Measurements from ENCODE around the gene SLC1A7.

Gene SLC1A7

DNA sequence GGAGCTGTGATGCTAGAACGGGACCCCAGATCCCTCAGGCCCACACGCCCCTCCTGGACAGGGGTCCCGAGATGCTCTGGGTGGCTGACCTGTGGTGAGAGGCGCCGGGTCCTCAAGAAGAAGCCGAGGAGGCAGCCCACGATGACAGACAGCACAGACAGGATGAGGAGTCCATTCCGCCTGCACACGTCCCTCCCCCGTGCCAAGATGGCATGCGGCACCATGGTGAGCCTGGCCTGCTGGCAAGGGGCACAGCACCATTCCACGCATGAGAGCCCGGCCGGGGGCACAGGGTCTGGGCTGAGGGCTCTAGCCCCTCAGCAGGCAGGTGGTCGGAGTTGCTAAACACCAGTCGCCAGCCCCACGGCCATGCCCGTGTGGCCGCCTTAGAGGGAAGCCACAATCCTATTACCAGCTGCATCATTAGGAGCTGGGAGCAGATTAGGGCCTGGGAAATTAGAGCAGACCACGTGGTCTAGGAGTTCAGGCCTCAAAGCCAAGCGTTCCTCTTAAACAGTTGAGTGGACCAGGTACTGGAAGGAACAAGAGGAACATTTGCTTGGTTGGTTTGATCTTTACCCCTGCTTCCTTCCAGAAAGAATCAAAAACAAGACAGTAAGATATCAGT is at the start of gene SLC1A7:
Gene SLC1A7 (minus strand): TSS at position 413 of the 628 bp plus-strand sequence. CDS start 189 bp downstream, at position 224.
- TF ChIP-seq NFIC (IDR thresholded peaks at IDR 0.05) (no peak), YY1 (IDR thresholded peaks at IDR 0.05; ENCODE audit: low read depth) (no peak), TAF1 (IDR thresholded peaks at IDR 0.05; ENCODE audit: low read depth) (no peak), CEBPB (IDR thresholded peaks at IDR 0.05) (no peak), ZBTB7A (IDR thresholded peaks at IDR 0.05; ENCODE audit: low read depth) (no peak), TCF12 (IDR thresholded peaks at IDR 0.05; ENCODE audit: low read depth) (no peak), CREB1 (IDR thresholded peaks at IDR 0.05; ENCODE audit: low read depth) (no peak), EP300 (IDR thresholded peaks at IDR 0.05; ENCODE audit: borderline replicate concordance) (no peak), RAD21 (IDR thresholded peaks at IDR 0.05; ENCODE audit: low read depth) (no peak)
- TF ChIP-seq, protein P1, sequence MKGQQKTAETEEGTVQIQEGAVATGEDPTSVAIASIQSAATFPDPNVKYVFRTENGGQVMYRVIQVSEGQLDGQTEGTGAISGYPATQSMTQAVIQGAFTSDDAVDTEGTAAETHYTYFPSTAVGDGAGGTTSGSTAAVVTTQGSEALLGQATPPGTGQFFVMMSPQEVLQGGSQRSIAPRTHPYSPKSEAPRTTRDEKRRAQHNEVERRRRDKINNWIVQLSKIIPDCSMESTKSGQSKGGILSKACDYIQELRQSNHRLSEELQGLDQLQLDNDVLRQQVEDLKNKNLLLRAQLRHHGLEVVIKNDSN (IDR thresholded peaks at IDR 0.05) = no peak
- TF ChIP-seq, protein P2, sequence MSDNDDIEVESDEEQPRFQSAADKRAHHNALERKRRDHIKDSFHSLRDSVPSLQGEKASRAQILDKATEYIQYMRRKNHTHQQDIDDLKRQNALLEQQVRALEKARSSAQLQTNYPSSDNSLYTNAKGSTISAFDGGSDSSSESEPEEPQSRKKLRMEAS (IDR thresholded peaks at IDR 0.05) = no peak
- TF ChIP-seq, protein P3, sequence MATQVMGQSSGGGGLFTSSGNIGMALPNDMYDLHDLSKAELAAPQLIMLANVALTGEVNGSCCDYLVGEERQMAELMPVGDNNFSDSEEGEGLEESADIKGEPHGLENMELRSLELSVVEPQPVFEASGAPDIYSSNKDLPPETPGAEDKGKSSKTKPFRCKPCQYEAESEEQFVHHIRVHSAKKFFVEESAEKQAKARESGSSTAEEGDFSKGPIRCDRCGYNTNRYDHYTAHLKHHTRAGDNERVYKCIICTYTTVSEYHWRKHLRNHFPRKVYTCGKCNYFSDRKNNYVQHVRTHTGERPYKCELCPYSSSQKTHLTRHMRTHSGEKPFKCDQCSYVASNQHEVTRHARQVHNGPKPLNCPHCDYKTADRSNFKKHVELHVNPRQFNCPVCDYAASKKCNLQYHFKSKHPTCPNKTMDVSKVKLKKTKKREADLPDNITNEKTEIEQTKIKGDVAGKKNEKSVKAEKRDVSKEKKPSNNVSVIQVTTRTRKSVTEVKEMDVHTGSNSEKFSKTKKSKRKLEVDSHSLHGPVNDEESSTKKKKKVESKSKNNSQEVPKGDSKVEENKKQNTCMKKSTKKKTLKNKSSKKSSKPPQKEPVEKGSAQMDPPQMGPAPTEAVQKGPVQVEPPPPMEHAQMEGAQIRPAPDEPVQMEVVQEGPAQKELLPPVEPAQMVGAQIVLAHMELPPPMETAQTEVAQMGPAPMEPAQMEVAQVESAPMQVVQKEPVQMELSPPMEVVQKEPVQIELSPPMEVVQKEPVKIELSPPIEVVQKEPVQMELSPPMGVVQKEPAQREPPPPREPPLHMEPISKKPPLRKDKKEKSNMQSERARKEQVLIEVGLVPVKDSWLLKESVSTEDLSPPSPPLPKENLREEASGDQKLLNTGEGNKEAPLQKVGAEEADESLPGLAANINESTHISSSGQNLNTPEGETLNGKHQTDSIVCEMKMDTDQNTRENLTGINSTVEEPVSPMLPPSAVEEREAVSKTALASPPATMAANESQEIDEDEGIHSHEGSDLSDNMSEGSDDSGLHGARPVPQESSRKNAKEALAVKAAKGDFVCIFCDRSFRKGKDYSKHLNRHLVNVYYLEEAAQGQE (IDR thresholded peaks at IDR 0.05; ENCODE audit: low read depth) = no peak

DNA sequence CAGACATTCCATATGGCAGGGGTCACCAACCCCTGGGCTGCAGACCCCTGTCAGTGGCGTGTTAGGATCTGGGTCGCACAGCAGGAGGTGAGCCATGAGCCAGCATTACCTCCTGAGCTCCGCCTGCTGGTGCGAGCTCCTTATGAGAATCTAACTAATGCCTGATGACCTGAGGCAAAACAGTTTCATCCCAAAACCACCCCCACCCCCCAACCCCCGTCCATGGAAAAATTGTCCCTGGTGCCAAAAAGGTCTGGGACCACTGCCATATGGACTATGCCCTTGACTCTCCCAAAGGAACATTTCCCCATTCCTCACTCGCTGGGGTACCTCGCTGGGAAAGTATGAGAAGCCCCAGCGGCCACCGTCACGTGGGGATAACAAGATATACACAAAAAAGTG is 47.8 kb upstream of the SLC1A7 start:
- TF ChIP-seq TEAD4 (IDR thresholded peaks at IDR 0.05) (no peak), TCF12 (IDR thresholded peaks at IDR 0.05; ENCODE audit: low read depth) (no peak), FOXM1 (IDR thresholded peaks at IDR 0.05; ENCODE audit: borderline replicate concordance, low read depth) (no peak), RAD21 (IDR thresholded peaks at IDR 0.05; ENCODE audit: low read depth) (no peak), CREB1 (IDR thresholded peaks at IDR 0.05; ENCODE audit: low read depth) (no peak), NFIC (IDR thresholded peaks at IDR 0.05) (no peak), ZBTB7A (IDR thresholded peaks at IDR 0.05; ENCODE audit: low read depth) (no peak)
- TF ChIP-seq, protein P1 (IDR thresholded peaks at IDR 0.05) = no peak
- TF ChIP-seq, protein P3 (IDR thresholded peaks at IDR 0.05; ENCODE audit: low read depth) = no peak

DNA sequence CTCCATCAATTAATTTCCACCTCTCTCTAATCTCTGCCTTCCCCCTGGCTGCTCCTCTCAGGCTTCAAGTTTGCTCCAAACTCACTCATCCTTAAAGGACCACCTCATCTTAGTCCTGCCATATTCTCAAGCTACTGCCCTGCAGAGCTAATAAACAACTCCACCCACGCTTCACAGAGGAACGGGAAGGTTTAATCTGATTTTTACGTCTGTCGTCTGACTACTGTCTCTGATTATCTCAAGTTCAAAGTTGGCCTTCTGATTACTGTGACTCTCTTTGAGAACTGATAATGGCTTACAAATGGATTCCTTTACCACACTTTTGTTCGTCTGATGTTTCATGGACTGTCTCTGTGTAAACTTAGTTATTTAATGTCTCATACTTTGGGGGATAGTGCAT is 46.6 kb upstream of the SLC1A7 start:
- no peak for TF ChIP-seq TAF1 (IDR thresholded peaks at IDR 0.05; ENCODE audit: low read depth)

DNA sequence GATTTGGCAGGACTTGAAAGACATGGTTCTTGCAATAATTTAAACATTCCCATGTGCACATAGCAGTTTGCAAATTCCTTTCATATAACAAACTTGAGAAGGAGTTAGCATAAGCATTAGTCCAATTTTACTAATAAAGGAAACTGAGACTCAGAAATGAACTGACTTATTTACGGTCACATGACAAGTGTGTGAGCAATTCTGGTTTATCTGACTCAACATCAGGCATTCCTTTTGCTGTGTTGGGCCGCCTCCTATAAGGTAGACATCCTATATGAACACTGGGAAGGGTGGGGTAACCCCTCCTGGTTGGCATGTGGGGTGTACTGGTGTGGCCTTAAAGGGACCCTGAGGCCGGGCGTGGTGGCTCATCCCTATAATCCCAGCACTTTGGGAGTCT is 45.7 kb upstream of the SLC1A7 start:
- TF ChIP-seq, protein P2 (IDR thresholded peaks at IDR 0.05) = no peak
- no peak for TF ChIP-seq CREB1 (IDR thresholded peaks at IDR 0.05; ENCODE audit: low read depth)
- TF ChIP-seq RAD21 (IDR thresholded peaks at IDR 0.05; ENCODE audit: low read depth) = no peak
- no peak for TF ChIP-seq TEAD4 (IDR thresholded peaks at IDR 0.05)
- no peak for TF ChIP-seq YY1 (IDR thresholded peaks at IDR 0.05; ENCODE audit: low read depth)
- no peak for TF ChIP-seq ZBTB7A (IDR thresholded peaks at IDR 0.05; ENCODE audit: low read depth)
- TF ChIP-seq TAF1 (IDR thresholded peaks at IDR 0.05; ENCODE audit: low read depth) = no peak

DNA sequence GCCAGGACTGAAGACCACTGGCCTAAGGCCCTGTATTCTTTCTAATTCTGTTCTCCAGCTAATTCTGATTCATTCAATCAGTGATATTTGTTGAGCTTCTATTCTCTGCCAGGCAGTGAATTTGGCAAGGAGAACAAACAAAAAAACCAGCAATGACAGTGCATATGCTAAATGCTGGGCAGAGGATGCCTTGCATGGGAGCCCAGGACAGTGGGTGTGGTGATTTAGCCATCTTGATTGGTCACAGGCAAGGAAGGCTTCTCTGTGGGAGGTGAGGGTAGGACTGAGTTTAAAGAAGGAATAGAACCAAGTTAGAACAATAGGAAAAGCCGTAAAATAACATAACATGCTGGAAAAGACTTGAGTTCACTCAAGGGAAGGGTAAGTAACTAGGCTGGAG is 45.0 kb upstream of the SLC1A7 start:
- no peak for TF ChIP-seq ZBTB7A (IDR thresholded peaks at IDR 0.05; ENCODE audit: low read depth)
- TF ChIP-seq FOXM1 (IDR thresholded peaks at IDR 0.05; ENCODE audit: borderline replicate concordance, low read depth) = no peak
- no peak for TF ChIP-seq CREB1 (IDR thresholded peaks at IDR 0.05; ENCODE audit: low read depth)
- TF ChIP-seq, protein P2 (IDR thresholded peaks at IDR 0.05) = no peak
- TF ChIP-seq, protein P3 (IDR thresholded peaks at IDR 0.05; ENCODE audit: low read depth) = no peak
- TF ChIP-seq CEBPB (IDR thresholded peaks at IDR 0.05) = no peak
- TF ChIP-seq TCF12 (IDR thresholded peaks at IDR 0.05; ENCODE audit: low read depth) = no peak
- no peak for TF ChIP-seq TEAD4 (IDR thresholded peaks at IDR 0.05)
- TF ChIP-seq YY1 (IDR thresholded peaks at IDR 0.05; ENCODE audit: low read depth) = no peak
- TF ChIP-seq, protein P1 (IDR thresholded peaks at IDR 0.05) = no peak
- TF ChIP-seq NFIC (IDR thresholded peaks at IDR 0.05) = no peak
- TF ChIP-seq EP300 (IDR thresholded peaks at IDR 0.05; ENCODE audit: borderline replicate concordance) = no peak
- no peak for TF ChIP-seq EGR1 (IDR thresholded peaks at IDR 0.05)
- TF ChIP-seq RAD21 (IDR thresholded peaks at IDR 0.05; ENCODE audit: low read depth) = no peak
- no peak for TF ChIP-seq TAF1 (IDR thresholded peaks at IDR 0.05; ENCODE audit: low read depth)

Data from Ishikawa (cell line).